Measurements from ENCODE around the gene CHCHD10. TPM values are rescaled to one million over a fixed set of nuclear protein-coding genes. Genes with fewer than 3 reads are reported as not detected.

The CHCHD10 gene
- total RNA-seq, 4 donors from 2014 or later = 22.9 to 97.7 (median 44.6) TPM

DNA sequence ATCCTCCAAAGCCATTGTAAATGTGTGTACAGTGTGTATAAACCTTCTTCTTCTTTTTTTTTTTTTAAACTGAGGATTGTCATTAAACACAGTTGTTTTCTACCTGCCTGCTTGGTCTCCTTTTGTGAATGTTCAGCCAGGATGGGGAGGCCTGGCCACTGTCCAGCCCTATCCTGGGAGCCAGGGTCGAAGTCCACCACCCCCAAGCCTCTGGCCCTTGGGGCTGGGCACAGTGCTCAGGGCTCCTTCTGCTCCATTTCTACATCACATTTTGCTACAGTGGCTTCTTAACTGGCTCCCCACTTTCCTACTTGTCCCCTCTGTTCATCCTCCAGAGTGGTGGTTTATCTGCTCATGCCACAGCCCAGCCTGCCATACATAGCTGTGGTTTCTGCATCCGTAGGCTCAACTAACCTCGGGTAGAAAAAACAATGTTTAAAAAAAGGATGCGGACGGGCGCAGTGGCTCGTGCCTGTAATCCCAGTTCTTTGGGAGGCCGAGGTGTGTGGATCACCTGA lies 16.5 kb upstream of the CHCHD10 start:
- no peak for DNase-seq (ENCODE audit: extremely low spot score)
- 75% methylated on average over 8 of the region's 8 CpGs for WGBS
- intact Hi-C loops (cut with DNase I) = no loop called here
- H3K4me3 ChIP-seq = no peak overlapping the region
- TF ChIP-seq POLR2A (IDR thresholded peaks at IDR 0.05; ENCODE audit: low read depth) = no peak
- no peak for TF ChIP-seq EP300 (IDR thresholded peaks at IDR 0.05)
- TF ChIP-seq POLR2AphosphoS5 (IDR thresholded peaks at IDR 0.05) = no peak
- TF ChIP-seq, protein P1, sequence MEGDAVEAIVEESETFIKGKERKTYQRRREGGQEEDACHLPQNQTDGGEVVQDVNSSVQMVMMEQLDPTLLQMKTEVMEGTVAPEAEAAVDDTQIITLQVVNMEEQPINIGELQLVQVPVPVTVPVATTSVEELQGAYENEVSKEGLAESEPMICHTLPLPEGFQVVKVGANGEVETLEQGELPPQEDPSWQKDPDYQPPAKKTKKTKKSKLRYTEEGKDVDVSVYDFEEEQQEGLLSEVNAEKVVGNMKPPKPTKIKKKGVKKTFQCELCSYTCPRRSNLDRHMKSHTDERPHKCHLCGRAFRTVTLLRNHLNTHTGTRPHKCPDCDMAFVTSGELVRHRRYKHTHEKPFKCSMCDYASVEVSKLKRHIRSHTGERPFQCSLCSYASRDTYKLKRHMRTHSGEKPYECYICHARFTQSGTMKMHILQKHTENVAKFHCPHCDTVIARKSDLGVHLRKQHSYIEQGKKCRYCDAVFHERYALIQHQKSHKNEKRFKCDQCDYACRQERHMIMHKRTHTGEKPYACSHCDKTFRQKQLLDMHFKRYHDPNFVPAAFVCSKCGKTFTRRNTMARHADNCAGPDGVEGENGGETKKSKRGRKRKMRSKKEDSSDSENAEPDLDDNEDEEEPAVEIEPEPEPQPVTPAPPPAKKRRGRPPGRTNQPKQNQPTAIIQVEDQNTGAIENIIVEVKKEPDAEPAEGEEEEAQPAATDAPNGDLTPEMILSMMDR (IDR thresholded peaks at IDR 0.05) = no peak
- peaks cover 0 to 19% (median 1%) of the 10 kb centered on the region in 4 donors for H3K36me3 ChIP-seq
- H3K27ac ChIP-seq (replicated peaks in 1 of 4) = peak overlapping the region in 2 of 4 donors; percentile 17 to 46
- H3K9me3 ChIP-seq = no peaks in the 10 kb centered on the region
- H3K27me3 ChIP-seq = no peaks in the 10 kb centered on the region
- peaks cover 21 to 50% (median 45%) of the 10 kb centered on the region in 4 donors for H3K4me1 ChIP-seq

DNA sequence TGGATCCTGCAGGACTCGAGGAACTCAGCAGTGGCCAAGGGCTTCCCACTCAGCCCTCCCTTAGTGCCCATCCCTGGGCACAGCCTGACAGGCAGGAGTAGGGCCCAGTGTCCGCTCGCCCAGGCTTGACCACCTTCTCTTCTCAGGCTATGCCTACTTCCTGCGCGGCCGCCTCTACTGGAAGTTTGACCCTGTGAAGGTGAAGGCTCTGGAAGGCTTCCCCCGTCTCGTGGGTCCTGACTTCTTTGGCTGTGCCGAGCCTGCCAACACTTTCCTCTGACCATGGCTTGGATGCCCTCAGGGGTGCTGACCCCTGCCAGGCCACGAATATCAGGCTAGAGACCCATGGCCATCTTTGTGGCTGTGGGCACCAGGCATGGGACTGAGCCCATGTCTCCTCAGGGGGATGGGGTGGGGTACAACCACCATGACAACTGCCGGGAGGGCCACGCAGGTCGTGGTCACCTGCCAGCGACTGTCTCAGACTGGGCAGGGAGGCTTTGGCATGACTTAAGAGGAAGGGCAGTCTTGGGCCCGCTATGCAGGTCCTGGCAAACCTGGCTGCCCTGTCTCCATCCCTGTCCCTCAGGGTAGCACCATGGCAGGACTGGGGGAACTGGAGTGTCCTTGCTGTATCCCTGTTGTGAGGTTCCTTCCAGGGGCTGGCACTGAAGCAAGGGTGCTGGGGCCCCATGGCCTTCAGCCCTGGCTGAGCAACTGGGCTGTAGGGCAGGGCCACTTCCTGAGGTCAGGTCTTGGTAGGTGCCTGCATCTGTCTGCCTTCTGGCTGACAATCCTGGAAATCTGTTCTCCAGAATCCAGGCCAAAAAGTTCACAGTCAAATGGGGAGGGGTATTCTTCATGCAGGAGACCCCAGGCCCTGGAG lies 15.7 kb upstream of the CHCHD10 start:
- DNase-seq (ENCODE audit: extremely low spot score) = no peak
- Histone ChIP-seq H3K27me3 (no peaks in the 10 kb centered on the region), H3K36me3 (peaks cover 0 to 19% (median 1%) of the 10 kb centered on the region in 4 donors), H3K9me3 (no peaks in the 10 kb centered on the region), H3K4me1 (peaks cover 14 to 43% (median 37%) of the 10 kb centered on the region in 4 donors), H3K27ac (replicated peaks in 1 of 4) (peak overlapping the region in 1 of 4 donors; percentile 39), H3K4me3 (no peak overlapping the region)
- 90% methylated on average over 7 of the region's 15 CpGs for WGBS
- intact Hi-C loops (cut with DNase I) = no loop called here
- TF ChIP-seq EP300 (IDR thresholded peaks at IDR 0.05) (no peak), POLR2A (IDR thresholded peaks at IDR 0.05; ENCODE audit: low read depth) (no peak), POLR2AphosphoS5 (IDR thresholded peaks at IDR 0.05) (no peak)
- TF ChIP-seq, protein P1 (IDR thresholded peaks at IDR 0.05) = no peak

DNA sequence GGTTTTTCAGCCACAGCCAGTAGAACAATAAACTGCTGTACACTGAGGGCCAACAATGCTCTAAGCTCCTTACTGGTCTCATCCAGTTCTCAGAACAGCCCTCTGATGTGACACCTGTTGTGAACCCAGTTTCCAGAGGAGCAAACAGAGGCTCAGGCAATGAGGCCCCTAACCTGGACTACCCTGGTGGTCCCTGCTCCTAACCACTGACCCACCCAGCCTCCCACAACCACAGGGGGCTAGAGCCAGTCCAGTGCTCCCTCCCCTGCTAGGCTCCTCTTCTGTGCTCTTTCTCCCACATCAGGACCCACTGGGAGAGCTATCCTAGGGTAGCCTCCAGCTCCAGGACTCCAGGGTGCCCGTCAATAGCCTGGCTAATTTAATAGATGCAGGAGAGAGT lies 14.9 kb upstream of the CHCHD10 start:
- 100% methylated on average over 1 of the region's 1 CpG for WGBS
- peaks cover 12 to 42% (median 36%) of the 10 kb centered on the region in 4 donors for H3K4me1 ChIP-seq
- TF ChIP-seq EP300 (IDR thresholded peaks at IDR 0.05) (no peak), POLR2AphosphoS5 (IDR thresholded peaks at IDR 0.05) (no peak), POLR2A (IDR thresholded peaks at IDR 0.05; ENCODE audit: low read depth) (no peak)
- TF ChIP-seq, protein P1 (IDR thresholded peaks at IDR 0.05) = no peak
- H3K9me3 ChIP-seq = no peaks in the 10 kb centered on the region
- intact Hi-C loops (cut with DNase I) = no loop called here
- peaks cover 0 to 19% (median 1%) of the 10 kb centered on the region in 4 donors for H3K36me3 ChIP-seq
- H3K4me3 ChIP-seq = no peak overlapping the region
- no peaks in the 10 kb centered on the region for H3K27me3 ChIP-seq
- DNase-seq (ENCODE audit: extremely low spot score) = no peak
- H3K27ac ChIP-seq (replicated peaks in 1 of 4) = no peak overlapping the region

DNA sequence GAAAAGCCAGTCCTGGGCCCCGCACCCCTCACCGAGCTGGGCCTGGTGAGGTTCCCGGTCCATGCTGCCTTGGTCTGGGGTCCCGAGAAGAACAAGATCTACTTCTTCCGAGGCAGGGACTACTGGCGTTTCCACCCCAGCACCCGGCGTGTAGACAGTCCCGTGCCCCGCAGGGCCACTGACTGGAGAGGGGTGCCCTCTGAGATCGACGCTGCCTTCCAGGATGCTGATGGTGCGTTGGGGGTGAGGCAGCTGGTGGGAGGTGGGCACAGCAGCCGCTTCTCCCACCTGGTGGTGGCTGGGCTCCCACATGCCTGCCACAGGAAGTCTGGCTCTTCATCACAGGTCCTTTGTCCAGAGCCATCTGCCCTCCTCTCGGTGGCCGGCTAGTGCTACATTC lies 14.5 kb upstream of the CHCHD10 start:
- peaks cover 0 to 19% (median 1%) of the 10 kb centered on the region in 4 donors for H3K36me3 ChIP-seq
- TF ChIP-seq POLR2A (IDR thresholded peaks at IDR 0.05; ENCODE audit: low read depth) (no peak), POLR2AphosphoS5 (IDR thresholded peaks at IDR 0.05) (no peak), EP300 (IDR thresholded peaks at IDR 0.05) (no peak)
- TF ChIP-seq, protein P1 (IDR thresholded peaks at IDR 0.05) = no peak
- H3K4me1 ChIP-seq = peaks cover 14 to 44% (median 37%) of the 10 kb centered on the region in 4 donors
- 94% methylated on average over 6 of the region's 16 CpGs for WGBS
- no peak for DNase-seq (ENCODE audit: extremely low spot score)
- intact Hi-C loops (cut with DNase I) = no loop called here
- H3K9me3 ChIP-seq = no peaks in the 10 kb centered on the region
- H3K27ac ChIP-seq (replicated peaks in 1 of 4) = no peak overlapping the region
- no peaks in the 10 kb centered on the region for H3K27me3 ChIP-seq
- H3K4me3 ChIP-seq = no peak overlapping the region
